Omental fat pad (tissue), 4 donors: ENCODE data around the gene RNF150. TPM values are rescaled to one million over a fixed set of nuclear protein-coding genes. Genes with fewer than 3 reads are reported as not detected.
"Not testable (repeated sequence)": the region's sequence is repeated elsewhere in the genome, so short reads cannot be mapped to it uniquely, and the experiment has no call there.

Source experiments
- ATAC-seq: fragments of 150-250 bp; one replicate; pipeline ENCODE4 v1.9.1; 2016; ENCODE audit warnings: mild to moderate bottlenecking, moderate library complexity; ENCODE audit not compliant: low FRiP score
- DNase-seq: peaks from one replicate; pipeline ENCODE4 v3.0.0-alpha.2; 2019; ENCODE audit warnings: low spot score
- CTCF ChIP-seq, 3 donors: fragments of 450-650 bp; IDR thresholded peaks; one replicate each; pipeline ENCODE4 v1.5.1; 2016 to 2017; ENCODE audit warnings: antibody characterized with exemption in 3 of 3, mild to moderate bottlenecking in 3 of 3, moderate library complexity in 2 of 3
- total RNA-seq, 4 donors: library from RNA; depleted of rRNA; stranded (reverse); fragments of >200 nt; gene quantifications; one replicate each; pipeline ENCODE4 v1.1.0, GENCODE V29; 2016

The RNF150 gene
- total RNA-seq, 4 donors from 2014 or later: 9.8 to 40.1 (median 15.6) TPM

- ATAC-seq: no peak
- no peak for TF ChIP-seq CTCF (IDR thresholded peaks at IDR 0.05)
- no peak for DNase-seq
Measured at GRCh38 chr4:140829825-140830224, 303.4 kb downstream of the RNF150 start.

- DNase-seq: no peak
- no peak for TF ChIP-seq CTCF (IDR thresholded peaks at IDR 0.05)
- no peak for ATAC-seq
Measured at GRCh38 chr4:140826701-140827027, 306.6 kb downstream of the RNF150 start.

DNA sequence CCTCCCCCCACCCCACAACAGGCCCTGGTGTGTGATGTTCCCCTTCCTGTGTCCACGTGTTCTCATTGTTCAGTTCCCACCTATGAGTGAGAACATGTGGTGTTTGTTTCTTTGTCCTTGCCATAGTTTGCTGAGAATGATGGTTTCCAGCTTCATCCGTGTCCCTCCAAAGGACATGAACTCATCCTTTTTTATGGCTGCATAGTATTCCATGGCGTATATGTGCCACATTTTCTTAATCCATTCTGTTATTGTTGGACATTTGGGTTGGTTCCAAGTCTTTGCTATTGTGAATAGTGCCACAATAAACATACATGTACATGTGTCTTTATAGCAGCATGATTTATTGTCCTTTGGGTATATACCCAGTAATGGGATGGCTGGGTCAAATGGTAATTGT, 312.7 kb downstream of the RNF150 start:
- not testable (repeated sequence) for DNase-seq, ATAC-seq

- DNase-seq (no peak), ATAC-seq (no peak)
- TF ChIP-seq CTCF (IDR thresholded peaks at IDR 0.05): no peak
Measured at GRCh38 chr4:140819610-140820009, 313.7 kb downstream of the RNF150 start.

DNA sequence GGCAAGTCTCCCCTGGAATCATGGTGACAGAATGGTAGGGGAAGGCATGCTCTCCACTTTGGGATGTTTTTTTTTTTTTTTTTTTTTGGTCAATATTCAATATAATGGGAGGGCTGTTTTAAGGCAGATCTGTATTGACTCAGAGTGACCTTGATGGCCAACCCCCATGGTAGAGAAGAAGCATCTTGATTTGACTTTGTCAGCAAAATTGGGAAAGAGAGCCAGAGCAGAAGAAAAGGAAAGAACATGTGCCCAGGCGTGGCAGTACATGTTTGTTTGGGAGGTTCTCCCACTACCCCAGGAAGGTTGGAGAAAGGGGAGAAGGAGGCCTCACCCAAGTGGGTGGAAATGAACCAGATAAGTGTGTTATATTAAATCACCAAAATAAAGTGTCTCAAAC, 314.8 kb downstream of the RNF150 start:
- DNase-seq: no peak
- ATAC-seq: no peak
- TF ChIP-seq CTCF (IDR thresholded peaks at IDR 0.05): no peak

DNA sequence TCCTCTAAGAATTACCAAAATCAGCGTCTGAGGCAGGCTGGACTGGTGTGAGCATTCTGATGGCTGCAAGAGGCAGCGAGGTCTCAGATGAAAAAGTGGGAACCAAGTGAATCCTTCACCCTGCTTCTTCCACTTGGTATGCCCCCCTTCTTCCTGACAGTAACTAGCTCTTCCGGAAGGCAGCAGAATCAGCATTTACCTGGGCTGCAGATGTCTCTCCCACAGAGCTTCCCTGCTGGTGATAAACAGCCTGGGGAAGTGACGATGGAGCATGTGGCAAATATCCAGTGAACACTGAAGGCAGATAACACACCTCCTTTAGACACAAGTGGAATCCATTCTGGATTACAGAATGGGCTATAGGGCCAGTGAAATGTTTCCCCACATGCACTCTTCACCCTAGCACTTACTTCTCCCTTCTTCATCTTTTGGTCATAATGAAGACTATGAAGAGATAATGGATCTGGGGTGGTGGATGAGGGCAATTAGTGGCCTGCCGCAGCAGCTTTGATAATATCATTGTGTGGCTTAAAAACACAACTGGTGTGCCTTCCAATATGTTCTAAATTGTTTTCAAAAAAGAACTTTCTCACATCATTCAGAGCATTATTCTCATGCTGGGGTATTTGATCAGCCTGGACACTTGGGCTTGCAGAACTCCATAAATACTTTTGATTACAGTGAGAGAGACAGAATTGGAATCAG, 316.3 kb downstream of the RNF150 start:
- DNase-seq (no peak), ATAC-seq (no peak)
- TF ChIP-seq CTCF (IDR thresholded peaks at IDR 0.05): no peak

- ATAC-seq (no peak), DNase-seq (no peak)
- no peak for TF ChIP-seq CTCF (IDR thresholded peaks at IDR 0.05)
Measured at GRCh38 chr4:140813804-140814203, 319.5 kb downstream of the RNF150 start.
